ENCODE data around the gene CCL3.

DNA sequence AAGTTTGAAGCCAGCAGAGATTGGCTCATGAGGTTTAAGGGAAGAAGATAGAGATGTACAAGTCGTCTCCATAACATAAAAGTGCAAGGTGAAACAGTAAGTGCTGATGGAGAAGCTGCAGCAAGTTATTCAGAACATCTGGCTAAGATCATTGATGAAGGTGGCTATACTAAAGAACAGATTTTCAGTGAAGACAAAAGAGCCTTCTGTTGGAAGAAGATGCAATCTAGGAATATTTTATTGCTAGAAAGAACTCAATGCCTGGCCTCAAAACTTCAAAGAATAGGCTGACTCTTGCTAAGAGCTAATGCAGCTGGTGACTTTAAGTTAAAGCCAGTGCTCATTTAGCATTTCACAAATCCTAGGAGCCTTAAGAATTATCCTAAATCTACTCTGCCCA is 39.7 kb upstream of the CCL3 start:
- TF ChIP-seq GATA2 (IDR thresholded peaks at IDR 0.05; ENCODE audit: low read depth, low read length), result no peak
- no peak for TF ChIP-seq GATA3 (IDR thresholded peaks at IDR 0.05; ENCODE audit: low read depth, low read length)
